ENCODE measurements around the gene MAGEA4.

MAGEA4 gene

DNA sequence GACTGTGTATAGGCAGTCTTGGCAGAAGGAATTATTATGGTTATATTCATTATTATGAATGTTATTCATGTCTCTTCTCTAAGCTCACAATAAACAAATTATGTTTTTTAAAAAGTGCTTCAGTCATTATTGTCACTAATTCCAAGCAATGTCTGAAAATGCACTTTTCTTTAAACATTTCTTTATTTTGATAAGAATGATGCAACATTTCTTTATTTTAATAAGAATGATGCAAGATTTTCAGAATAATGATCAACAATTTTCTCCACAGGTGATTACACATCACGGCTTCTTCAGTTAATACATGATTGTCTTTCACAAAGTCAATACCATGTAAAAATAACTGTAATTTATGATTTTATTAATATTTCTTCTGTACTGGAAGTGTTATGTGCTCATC is 22.7 kb downstream of the MAGEA4 start:
- no peak for DNase-seq

DNA sequence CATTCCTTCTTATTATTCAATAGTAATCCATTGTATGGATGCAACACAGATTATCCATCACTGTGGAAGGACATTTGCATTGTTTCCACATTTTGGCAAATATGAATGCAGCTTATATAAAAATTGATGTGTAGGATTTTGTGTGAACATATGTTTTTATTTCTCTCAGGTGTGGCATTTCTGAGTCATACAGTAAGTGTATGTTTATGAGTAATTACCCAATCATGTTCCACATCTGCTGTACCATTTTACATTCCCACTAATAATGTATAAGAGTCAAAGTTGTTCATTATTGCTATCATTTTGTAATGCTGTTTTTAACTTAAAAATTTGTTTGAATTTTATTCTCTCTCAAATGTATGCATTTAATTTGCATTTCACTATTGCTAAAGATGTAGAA is 25.5 kb downstream of the MAGEA4 start:
- no peak for DNase-seq

DNA sequence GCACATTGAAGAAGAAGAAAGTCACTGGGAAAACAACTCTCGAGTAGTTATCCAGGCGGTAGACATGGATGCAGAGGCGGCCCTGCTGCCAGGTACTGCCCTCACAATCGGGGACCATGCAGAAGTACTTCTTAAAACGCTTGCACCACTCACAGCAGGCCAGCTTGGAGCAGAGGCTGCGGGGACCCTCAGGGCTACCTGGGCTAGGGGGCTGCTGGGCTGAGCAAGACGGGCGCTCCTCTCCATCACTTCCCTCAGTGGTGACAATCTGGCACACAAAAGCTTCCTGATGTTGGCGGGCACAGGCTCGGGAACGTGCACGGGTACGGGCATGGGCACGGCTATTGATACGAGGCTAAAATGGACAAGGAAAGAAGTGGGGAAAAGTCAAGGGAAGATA is 42.0 kb downstream of the MAGEA4 start:
- DNase-seq: no peak

DNA sequence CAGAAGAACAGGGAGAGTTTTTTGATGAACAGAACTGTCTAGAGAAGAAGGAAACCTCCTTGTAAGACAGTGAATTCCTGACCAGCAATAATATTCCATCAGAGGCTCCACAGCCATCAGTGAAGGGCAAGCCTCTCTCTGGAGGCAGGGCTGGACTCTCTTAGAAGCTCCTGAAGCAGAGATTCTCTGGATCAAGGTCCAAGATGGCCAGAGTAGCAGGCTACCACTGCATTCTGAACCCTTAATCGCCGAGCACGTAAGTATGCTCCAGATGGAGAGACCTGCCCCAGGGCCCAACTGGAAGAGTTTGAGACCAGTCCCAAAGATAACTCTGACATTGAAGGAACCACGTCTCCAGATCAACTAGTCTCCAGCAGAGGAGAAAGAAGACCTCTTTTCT is 45.4 kb downstream of the MAGEA4 start:
- DNase-seq: no peak

DNA sequence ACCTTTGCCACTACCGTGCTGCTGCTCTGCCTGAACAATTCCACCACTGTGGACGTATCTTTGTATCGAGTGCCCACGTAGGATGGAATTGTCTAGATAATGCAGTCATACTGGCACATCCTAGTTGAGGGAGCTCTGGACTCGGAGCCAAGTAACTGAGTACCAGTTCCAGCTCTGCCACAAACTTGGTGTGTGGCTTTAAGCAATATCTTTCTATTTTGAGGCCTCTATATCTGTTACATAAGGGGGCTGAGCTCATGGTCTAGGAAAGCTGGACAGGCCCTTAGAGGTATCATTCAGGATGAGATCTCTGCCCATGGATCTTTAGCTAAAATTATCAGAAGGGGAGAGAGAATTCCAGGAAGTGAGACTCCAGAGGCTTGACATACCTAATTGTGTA is 49.3 kb downstream of the MAGEA4 start:
- DNase-seq: no peak

DNA sequence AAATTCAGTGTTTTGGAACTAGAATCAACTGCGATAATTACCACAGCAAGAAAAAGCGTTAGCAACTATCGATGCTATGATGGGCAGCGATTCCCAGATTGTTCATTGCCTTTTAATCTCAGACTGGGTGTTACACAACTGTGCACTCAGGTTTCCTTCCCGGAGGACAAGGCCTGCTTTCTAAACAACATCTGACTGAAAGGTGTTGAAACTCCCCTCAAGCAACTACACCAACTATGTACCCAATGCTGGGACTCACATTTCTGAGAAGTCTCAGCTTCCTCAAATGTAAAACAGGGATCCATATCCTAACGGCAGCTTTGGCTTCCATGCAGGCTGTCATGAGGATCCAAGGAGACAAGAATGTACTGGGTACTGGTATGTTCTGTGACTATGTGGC is 53.5 kb downstream of the MAGEA4 start:
- DNase-seq: no peak

DNA sequence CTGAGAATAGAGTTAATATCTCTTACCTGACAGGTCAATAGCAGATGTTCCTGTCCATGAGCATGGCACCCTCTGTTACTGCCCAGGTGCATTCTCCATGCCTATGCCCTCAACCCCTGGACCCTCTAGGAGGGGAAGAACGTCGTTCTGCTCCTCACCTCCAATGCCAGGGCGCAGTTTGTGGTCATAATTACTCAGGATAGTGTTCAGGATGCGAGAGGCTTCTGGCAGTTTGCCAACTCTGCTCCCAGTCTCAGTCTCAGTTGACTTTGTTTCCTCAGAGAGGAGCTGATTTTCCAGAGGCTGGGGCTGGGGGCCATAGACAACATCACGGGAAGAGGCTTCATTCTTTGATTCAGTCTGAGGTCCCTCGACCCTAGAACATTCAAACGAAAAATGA is 57.3 kb downstream of the MAGEA4 start:
- DNase-seq: no peak

DNA sequence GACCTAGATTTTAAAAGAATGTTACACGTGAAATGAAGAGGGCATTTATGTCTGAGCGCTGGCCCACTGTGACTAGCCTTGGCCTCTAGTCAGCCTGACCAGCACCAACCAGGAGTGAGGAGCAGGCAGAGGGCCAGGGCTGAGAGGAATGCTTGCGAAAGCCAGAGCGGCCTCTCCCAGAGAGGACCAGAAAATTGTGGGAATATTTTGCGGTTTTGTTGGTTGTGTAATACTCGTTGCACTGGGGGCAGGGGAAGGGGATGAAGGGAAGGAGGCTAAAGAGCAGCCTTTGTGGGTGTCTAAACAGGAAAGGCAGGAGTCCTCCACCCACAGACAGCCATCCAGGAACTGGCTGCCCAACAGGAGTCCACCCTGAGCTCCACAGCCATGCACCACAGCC is 58.0 kb downstream of the MAGEA4 start:
- no peak for DNase-seq

DNA sequence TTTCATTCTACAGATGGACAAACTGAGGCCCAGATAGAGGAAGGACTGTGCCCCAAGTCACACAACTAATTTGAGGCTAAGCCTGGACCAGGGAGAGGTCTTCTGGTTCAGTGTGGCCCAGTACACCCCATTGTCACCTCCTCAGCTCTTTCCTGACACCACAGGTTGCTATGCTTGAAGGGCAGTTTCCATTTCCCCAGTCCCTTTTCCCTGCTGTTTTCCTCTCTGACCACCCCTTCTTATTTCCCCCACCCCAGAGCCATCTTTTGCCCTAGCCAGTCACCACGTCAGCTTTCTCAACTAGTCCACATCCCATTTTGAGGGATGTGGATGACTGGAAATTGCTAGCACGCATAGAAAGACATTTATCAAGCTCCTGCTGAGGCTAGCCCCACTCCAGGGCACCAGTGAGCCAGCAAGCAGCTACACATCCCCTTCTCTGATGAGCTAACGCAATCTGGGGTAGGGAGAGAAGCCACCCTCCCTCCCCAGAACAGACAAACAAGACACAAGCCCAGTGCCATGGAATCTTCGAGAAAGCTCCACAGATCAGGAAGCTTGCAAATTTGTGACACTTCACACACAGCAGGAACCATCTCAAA is 60.5 kb downstream of the MAGEA4 start:
- no peak for DNase-seq

DNA sequence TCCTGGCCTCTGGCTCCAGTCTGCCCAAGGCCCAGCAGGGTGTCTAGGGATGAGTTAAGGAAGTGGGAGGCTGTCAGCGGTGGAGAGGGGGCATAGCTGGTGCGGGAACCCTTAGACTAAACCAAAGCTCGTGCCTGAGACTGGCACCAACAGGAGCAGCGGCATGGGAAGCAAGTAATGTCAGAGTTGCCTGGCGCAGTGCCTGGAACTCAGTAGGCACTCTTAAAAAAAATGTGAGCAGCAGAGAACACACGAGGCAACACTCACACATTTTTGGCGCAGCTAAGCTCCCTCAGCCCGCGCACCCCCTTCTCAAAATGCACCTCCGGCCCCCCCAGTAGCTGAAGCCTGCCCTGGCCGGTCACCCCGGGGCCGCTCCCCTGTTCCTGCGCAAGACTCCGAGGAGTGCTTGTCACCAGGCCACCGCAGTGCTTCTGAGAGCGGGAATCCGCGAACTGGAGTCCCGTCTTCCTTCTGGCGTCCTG is 61.2 kb downstream of the MAGEA4 start:
- no peak for DNase-seq

All from activated CD4-positive, CD25-positive, alpha-beta regulatory T cell (primary cell).